HepG2 (cell line): Measurements from ENCODE around the gene ELOVL7. TPM values are rescaled to one million over a fixed set of nuclear protein-coding genes. Genes with fewer than 3 reads are reported as not detected.
A peak's percentile ranks its signal among the peaks of the same experiment; 100 is the strongest.

Experiments
- ELF3 ChIP-seq: IDR thresholded peaks from 2 replicates; pipeline ENCODE4 v1.6.1; 2016; ENCODE audit warnings: missing genetic modification reagents, missing compliant biosample characterization
- EP300 ChIP-seq, 3 experiments: sonication (generic) in 1 of 3; formaldehyde crosslinking in 1 of 3; IDR thresholded peaks; 2 replicates each; pipeline versions ENCODE4 v1.5.1 to v1.6.1; 2011 to 2020; ENCODE audit warnings: low read depth in 2 of 3, low read length in 2 of 3, borderline replicate concordance in 1 of 3, improper control_type of control experiment in 1 of 3, mild to moderate bottlenecking in 1 of 3, missing genetic modification reagents in 1 of 3, moderate library complexity in 1 of 3
- FOXA1 ChIP-seq, 2 experiments: fragments of 450-650 bp in 1 of 2; sonication (generic) in 1 of 2; formaldehyde crosslinking in 1 of 2; IDR thresholded peaks; 2 replicates each; pipeline versions ENCODE4 v1.4.0 to v1.6.1; 2016 to 2020; ENCODE audit warnings: missing genetic modification reagents in 1 of 2
- FOXA3 ChIP-seq: IDR thresholded peaks from 2 replicates; pipeline ENCODE4 v1.6.1; 2016; ENCODE audit warnings: missing genetic modification reagents, missing compliant biosample characterization
- FOXO1 ChIP-seq: sonication (generic); formaldehyde crosslinking; IDR thresholded peaks from 2 replicates; pipeline ENCODE4 v1.4.0; 2020; ENCODE audit warnings: missing genetic modification reagents
- FOXP1 ChIP-seq, 2 experiments: fragments of 450-650 bp in 1 of 2; IDR thresholded peaks; 2 replicates each; pipeline ENCODE4 v1.6.1; 2017 to 2018; ENCODE audit warnings: antibody characterized with exemption in 1 of 2
- GATAD2A ChIP-seq: IDR thresholded peaks from 2 replicates; pipeline ENCODE4 v1.6.1; 2016
- NR2F6 ChIP-seq, 2 experiments: IDR thresholded peaks; 2 replicates each; pipeline ENCODE4 v1.6.1; 2016; ENCODE audit warnings: antibody characterized with exemption in 1 of 2, mild to moderate bottlenecking in 1 of 2
- PRMT3 ChIP-seq: sonication (generic); formaldehyde crosslinking; IDR thresholded peaks from 2 replicates; pipeline ENCODE4 v1.8.1; 2022; ENCODE audit warnings: low read depth, mild to moderate bottlenecking, moderate library complexity, missing genetic modification reagents, borderline replicate concordance
- PTBP1 ChIP-seq: fragments of 200-400 bp; formaldehyde crosslinking; IDR thresholded peaks from 2 replicates; pipeline ENCODE4 v1.6.1; 2018; ENCODE audit warnings: low read length, low read depth; ENCODE audit not compliant: poor library complexity, severe bottlenecking
- SALL1 ChIP-seq: sonication (generic); formaldehyde crosslinking; IDR thresholded peaks from 2 replicates; pipeline ENCODE4 v1.8.0; 2022; ENCODE audit warnings: mild to moderate bottlenecking, missing genetic modification reagents
- SOX5 ChIP-seq: IDR thresholded peaks from 2 replicates; pipeline ENCODE4 v1.6.1; 2016; ENCODE audit warnings: borderline replicate concordance
- TCF7 ChIP-seq: sonication (generic); IDR thresholded peaks from 2 replicates; pipeline ENCODE4 v1.6.1; 2016; ENCODE audit warnings: antibody characterized with exemption, low read depth
- ZGPAT ChIP-seq: IDR thresholded peaks from 2 replicates; pipeline ENCODE4 v1.6.1; 2016; ENCODE audit warnings: mild to moderate bottlenecking
- ZMYM4 ChIP-seq: sonication (generic); formaldehyde crosslinking; IDR thresholded peaks from 2 replicates; pipeline ENCODE4 v1.8.1; 2023; ENCODE audit warnings: mild to moderate bottlenecking, missing genetic modification reagents
- ZNF460 ChIP-seq: sonication (generic); formaldehyde crosslinking; IDR thresholded peaks from 2 replicates; pipeline ENCODE4 v1.5.1; 2020; ENCODE audit warnings: missing genetic modification reagents, mild to moderate bottlenecking, borderline replicate concordance
- ZNF503 ChIP-seq: sonication (generic); formaldehyde crosslinking; IDR thresholded peaks from 2 replicates; pipeline ENCODE4 v1.4.0; 2020; ENCODE audit warnings: missing genetic modification reagents
- ZNF609 ChIP-seq: sonication (generic); formaldehyde crosslinking; IDR thresholded peaks from 2 replicates; pipeline ENCODE4 v1.4.0; 2020; ENCODE audit warnings: mild to moderate bottlenecking, missing genetic modification reagents, borderline replicate concordance
- polyA plus RNA-seq, 8 experiments: library from polyadenylated mRNA; depleted of rRNA in 3 of 8; stranded (reverse) in 7 of 8; unstranded in 1 of 8; fragments of >200 nt; fragmentation: Illumina TruSeq in 4 of 8; extraction: Trizol in 4 of 8; gene quantifications; 2 replicates each; pipeline versions ENCODE4 v1.2.1 to v1.2.3, GENCODE V29; 2011 to 2016; ENCODE audit warnings: low read depth in 4 of 8, missing spikeins in 1 of 8, mixed read lengths in 1 of 8; ENCODE audit not compliant: insufficient read depth in 1 of 8
- total RNA-seq, 5 experiments: library from RNA; depleted of rRNA; stranded (reverse); fragments of >200 nt; fragmentation: Illumina TruSeq; extraction: Trizol; gene quantifications; 2 replicates each; pipeline ENCODE4 v1.2.3, GENCODE V29; 2016; ENCODE audit warnings: low read depth in 1 of 5
- TF ChIP-seq, protein P1 (sequence below): sonication (generic); formaldehyde crosslinking; IDR thresholded peaks from 2 replicates; pipeline ENCODE4 v1.4.0; 2020; ENCODE audit warnings: mild to moderate bottlenecking, missing genetic modification reagents, borderline replicate concordance

Gene ELOVL7
- total and polyA plus RNA-seq, 2 of the 13 experiments (the other 11 are each of a cell fraction or from before 2014, with no cell fraction given), result 4.5 to 7.3 TPM

- TF ChIP-seq ZGPAT (CRISPR knock-in tag), result peak; percentile 36; the same call in 1 of the 2 replicates
- peak; percentile 33; the same call in 1 of the 2 replicates for TF ChIP-seq ZNF460 (CRISPR knock-in tag)
- peak; percentile 71 for TF ChIP-seq NR2F6 (IDR thresholded peaks at IDR 0.05)
- no peak for TF ChIP-seq NR2F6 (CRISPR knock-in tag; IDR thresholded peaks at IDR 0.05)
- 0 out of 2 replicates have a peak, but pooled peaks have one; percentile 32 for TF ChIP-seq ZNF503 (CRISPR knock-in tag)
- peak; percentile 43 for TF ChIP-seq ZMYM4 (CRISPR knock-in tag)
- TF ChIP-seq FOXA1 (IDR thresholded peaks at IDR 0.05), result peak; percentile 79
- TF ChIP-seq FOXA1 (CRISPR knock-in tag; IDR thresholded peaks at IDR 0.05), result peak; percentile 81
- 0 out of 2 replicates have a peak, but pooled peaks have one; percentile 28 for TF ChIP-seq ELF3
- peak; percentile 91 for TF ChIP-seq FOXA3
- TF ChIP-seq SOX5, result peak; percentile 89
- TF ChIP-seq EP300 (IDR thresholded peaks at IDR 0.05; ENCODE audit: low read depth in 2 of 2, low read length in 2 of 2), result peak in 1 of 2 experiments; percentile 53; a peak in 2 of 4 replicates
- no peak for TF ChIP-seq EP300 (CRISPR knock-in tag; IDR thresholded peaks at IDR 0.05; ENCODE audit: borderline replicate concordance)
- TF ChIP-seq PTBP1, result no peak
- TF ChIP-seq TCF7, result peak; percentile 18; the same call in 1 of the 2 replicates
- no peak for TF ChIP-seq FOXP1 (IDR thresholded peaks at IDR 0.05)
- TF ChIP-seq FOXP1 (CRISPR knock-in tag; IDR thresholded peaks at IDR 0.05), result peak; percentile 67
- TF ChIP-seq GATAD2A (CRISPR knock-in tag), result peak; percentile 79
- TF ChIP-seq PRMT3, result no peak
- TF ChIP-seq SALL1, result peak; percentile 59; the same call in 1 of the 2 replicates
- TF ChIP-seq ZNF609 (CRISPR knock-in tag), result peak; percentile 60; the same call in 1 of the 2 replicates
- TF ChIP-seq FOXO1 (CRISPR knock-in tag), result peak; percentile 30; the same call in 1 of the 2 replicates
- TF ChIP-seq, protein P1, sequence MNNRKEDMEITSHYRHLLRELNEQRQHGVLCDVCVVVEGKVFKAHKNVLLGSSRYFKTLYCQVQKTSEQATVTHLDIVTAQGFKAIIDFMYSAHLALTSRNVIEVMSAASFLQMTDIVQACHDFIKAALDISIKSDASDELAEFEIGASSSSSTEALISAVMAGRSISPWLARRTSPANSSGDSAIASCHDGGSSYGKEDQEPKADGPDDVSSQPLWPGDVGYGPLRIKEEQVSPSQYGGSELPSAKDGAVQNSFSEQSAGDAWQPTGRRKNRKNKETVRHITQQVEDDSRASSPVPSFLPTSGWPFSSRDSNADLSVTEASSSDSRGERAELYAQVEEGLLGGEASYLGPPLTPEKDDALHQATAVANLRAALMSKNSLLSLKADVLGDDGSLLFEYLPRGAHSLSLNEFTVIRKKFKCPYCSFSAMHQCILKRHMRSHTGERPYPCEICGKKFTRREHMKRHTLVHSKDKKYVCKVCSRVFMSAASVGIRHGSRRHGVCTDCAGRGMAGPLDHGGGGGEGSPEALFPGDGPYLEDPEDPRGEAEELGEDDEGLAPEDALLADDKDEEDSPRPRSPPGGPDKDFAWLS (CRISPR knock-in tag), result no peak
Observed at GRCh38 chr5:60886158-60886557, 42.1 kb upstream of the ELOVL7 start (continued).
